CD14-positive monocyte (primary cell): ENCODE data around the gene IFT20. TPM values are rescaled to one million over a fixed set of nuclear protein-coding genes. Genes with fewer than 3 reads are reported as not detected.

Experiments
- DNase-seq, 3 donors: peaks; one replicate each; pipeline ENCODE4 v3.0.0-alpha.2; 2011 to 2022
- H2AFZ ChIP-seq: 2 replicates; pipeline ENCODE4 v1.6.0; 2012; ENCODE audit warnings: mild to moderate bottlenecking, low read depth, low read length, inconsistent platforms; ENCODE audit not compliant: insufficient read depth, poor library complexity, severe bottlenecking
- H3K27ac ChIP-seq, 2 donors: 1 replicate in 1 of 2; 2 replicates in 1 of 2; pipeline ENCODE4 v1.5.1; 2012 to 2013; ENCODE audit warnings: low read length in 2 of 2, control low read depth in 1 of 2, inconsistent platforms in 1 of 2, low read depth in 1 of 2, mild to moderate bottlenecking in 1 of 2
- H3K27me3 ChIP-seq, 2 donors: one replicate each; pipeline versions ENCODE4 v1.6.0 to v1.6.1; 2011 to 2013; ENCODE audit warnings: low read length in 2 of 2; ENCODE audit not compliant: control insufficient read depth in 2 of 2, insufficient read depth in 2 of 2
- H3K36me3 ChIP-seq, 2 donors: replicated peaks in 1 of 2; 1 replicate in 1 of 2; 2 replicates in 1 of 2; pipeline versions ENCODE4 v1.5.1 to v1.6.1; 2012 to 2013; ENCODE audit warnings: low read length in 2 of 2, control low read depth in 1 of 2, inconsistent platforms in 1 of 2, mild to moderate bottlenecking in 1 of 2; ENCODE audit not compliant: insufficient read depth in 2 of 2, control insufficient read depth in 1 of 2
- H3K4me1 ChIP-seq, 2 donors: 1 replicate in 1 of 2; 2 replicates in 1 of 2; pipeline versions ENCODE4 v1.5.1 to v1.6.1; 2012 to 2013; ENCODE audit warnings: low read length in 2 of 2, control low read depth in 1 of 2, inconsistent platforms in 1 of 2, mild to moderate bottlenecking in 1 of 2, moderate library complexity in 1 of 2; ENCODE audit not compliant: insufficient read depth in 2 of 2, control insufficient read depth in 1 of 2
- H3K4me2 ChIP-seq: replicated peaks from 2 replicates; pipeline ENCODE3; 2012; ENCODE audit warnings: low read length, moderate library complexity, mild to moderate bottlenecking; ENCODE audit not compliant: poor library complexity, severe bottlenecking; ENCODE audit errors: extremely low read depth
- H3K4me3 ChIP-seq, 3 experiments: fragments of 200-600 bp in 1 of 3; sonication (generic) in 1 of 3; replicated peaks in 1 of 3; 1 replicate in 2 of 3; 2 replicates in 1 of 3; pipeline ENCODE4 v1.5.1; 2011 to 2013; ENCODE audit warnings: low read length in 3 of 3, mild to moderate bottlenecking in 3 of 3, control low read depth in 2 of 3, low read depth in 2 of 3, inconsistent platforms in 1 of 3, moderate library complexity in 1 of 3
- H3K79me2 ChIP-seq: 2 replicates; pipeline ENCODE4 v1.6.0; 2012; ENCODE audit warnings: mild to moderate bottlenecking, control low read depth, inconsistent platforms, low read length, moderate library complexity; ENCODE audit not compliant: insufficient read depth
- H3K9ac ChIP-seq: 2 replicates; pipeline ENCODE4 v1.6.0; 2017; ENCODE audit warnings: low read length, mild to moderate bottlenecking; ENCODE audit not compliant: insufficient read depth, poor library complexity, severe bottlenecking
- H3K9me3 ChIP-seq, 2 donors: replicated peaks in 1 of 2; 1 replicate in 1 of 2; 2 replicates in 1 of 2; pipeline versions ENCODE4 v1.5.1 to v1.6.1; 2012 to 2013; ENCODE audit warnings: low read length in 2 of 2, control low read depth in 1 of 2; ENCODE audit not compliant: control insufficient read depth in 1 of 2, insufficient read depth in 1 of 2
- H4K20me1 ChIP-seq: 2 replicates; pipeline ENCODE4 v1.6.0; 2012; ENCODE audit warnings: mild to moderate bottlenecking, low read length, control low read depth, moderate library complexity; ENCODE audit not compliant: insufficient read depth
- H3K27ac Mint-ChIP-seq, 7 donors: one replicate each; pipeline ENCODE4 v1.8.0; 2020; ENCODE audit warnings: mild to moderate bottlenecking in 7 of 7, mixed read lengths in 7 of 7, moderate library complexity in 6 of 7, inconsistent platforms in 2 of 7
- H3K27me3 Mint-ChIP-seq, 3 donors: one replicate each; pipeline ENCODE4 v1.8.0; 2021 to 2022; ENCODE audit warnings: low read depth in 3 of 3, mild to moderate bottlenecking in 3 of 3, mixed read lengths in 3 of 3, moderate library complexity in 3 of 3, inconsistent platforms in 1 of 3
- H3K36me3 Mint-ChIP-seq, 2 donors: one replicate each; pipeline ENCODE4 v1.8.0; 2020; ENCODE audit warnings: mixed read lengths in 2 of 2, inconsistent platforms in 1 of 2, mild to moderate bottlenecking in 1 of 2
- H3K4me1 Mint-ChIP-seq: one replicate; pipeline ENCODE4 v1.8.0; 2020; ENCODE audit warnings: mild to moderate bottlenecking, mixed read lengths
- H3K4me3 Mint-ChIP-seq, 2 donors: one replicate each; pipeline ENCODE4 v1.8.0; 2020; ENCODE audit warnings: mild to moderate bottlenecking in 2 of 2, mixed read lengths in 2 of 2, moderate library complexity in 1 of 2
- H3K9me3 Mint-ChIP-seq, 7 donors: one replicate each; pipeline ENCODE4 v1.8.0; 2020 to 2022; ENCODE audit warnings: mixed read lengths in 7 of 7, mild to moderate bottlenecking in 6 of 7, moderate library complexity in 6 of 7, inconsistent platforms in 2 of 7
- WGBS: methylation state at CpG from one replicate; pipeline ENCODE4 v1.1.5; 2013; ENCODE audit warnings: missing lambda C conversion rate; ENCODE audit not compliant: insufficient coverage; 5-methylcytosine and 5-hydroxymethylcytosine counted together
- intact Hi-C, 2 donors: fragments of 100-400 bp; cut with micrococcal nuclease; formaldehyde crosslinking; loops; one replicate each; pipeline versions ENCODE4 v1.15.0 to v1.15.1; 2023
- polyA minus RNA-seq: library from RNA; depleted of rRNA, polyadenylated mRNA; stranded (reverse); fragments of >200 nt; gene quantifications from 2 replicates; pipeline ENCODE4 v1.2.3, GENCODE V29; 2012
- polyA plus RNA-seq, 3 donors: library from polyadenylated mRNA; depleted of rRNA in 1 of 3; unstranded in 2 of 3; stranded (reverse) in 1 of 3; fragments of 300-500 nt in 2 of 3; fragments of >200 nt in 1 of 3; fragmentation: Illumina TruSeq in 2 of 3; gene quantifications; 1 replicate in 2 of 3; 2 replicates in 1 of 3; pipeline ENCODE4 v1.2.3, GENCODE V29; 2012 to 2021
- total RNA-seq, 12 experiments: library from RNA in 1 of 12; stranded (reverse) in 1 of 12; fragments of 120-200 nt in 1 of 12; gene quantifications; one replicate each; pipeline ENCODE4 v1.2.4 and lab custom pipeline; 2013 to 2026; ENCODE audit warnings: mixed read lengths in 6 of 12, inconsistent platforms in 1 of 12
- TF ChIP-seq, protein P1 (sequence below): fragments of 200-600 bp; IDR thresholded peaks from one replicate; pipeline ENCODE4 v1.8.0; 2022; ENCODE audit warnings: antibody characterized with exemption, mild to moderate bottlenecking

IFT20 gene, protein sequence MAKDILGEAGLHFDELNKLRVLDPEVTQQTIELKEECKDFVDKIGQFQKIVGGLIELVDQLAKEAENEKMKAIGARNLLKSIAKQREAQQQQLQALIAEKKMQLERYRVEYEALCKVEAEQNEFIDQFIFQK
- total RNA-seq (2013), result 58.9 TPM
- polyA plus RNA-seq (10 to 100 TPM; 61.1 to 79.1 (median 75.4) TPM), polyA minus RNA-seq (14.5 and 17.4 TPM in 2 replicates), total RNA-seq (lab: John Stamatoyannopoulos, UW) (5.4 to 33.7 (median 19.4) reads per million in 11 experiments)

DNA sequence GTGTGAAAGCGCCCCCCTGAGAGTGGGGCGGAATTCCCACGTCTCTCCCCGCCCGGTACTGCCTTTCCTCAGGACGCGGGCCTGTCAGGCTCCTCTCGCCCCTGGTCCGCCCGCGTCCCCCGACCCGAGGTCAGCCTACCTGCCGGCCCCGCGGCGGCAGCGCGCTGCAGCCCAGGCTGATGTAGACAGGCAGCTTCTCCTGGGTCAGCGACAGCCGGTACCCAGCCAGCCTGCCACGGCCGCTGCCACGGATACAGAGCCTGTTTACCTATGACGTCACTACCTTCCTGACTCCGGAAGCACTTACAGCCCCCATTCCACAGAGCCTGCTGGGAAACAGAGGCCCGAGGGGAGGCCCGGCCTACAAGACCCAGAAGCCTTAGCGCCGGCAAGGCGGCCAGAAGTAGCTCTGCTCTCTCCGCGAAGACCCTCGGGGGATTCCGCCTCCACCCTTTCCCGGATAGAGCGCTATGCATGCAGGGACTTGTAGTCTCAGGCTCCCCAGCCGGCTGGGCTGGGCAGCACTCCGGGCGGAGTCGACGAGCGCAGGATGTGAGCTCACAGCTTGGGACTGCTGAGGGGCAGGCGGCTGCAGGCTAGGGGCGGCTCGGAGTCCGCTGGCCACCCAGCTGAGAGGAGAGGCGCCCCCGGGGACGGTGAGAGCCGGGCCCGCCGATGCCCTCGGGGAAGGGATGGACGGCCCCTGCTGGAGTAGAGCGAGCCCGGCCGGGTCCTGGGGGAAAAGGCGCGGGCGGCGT lies at the start of gene IFT20, which contains the start of gene TNFAIP1:
TSS of gene IFT20 (minus strand) at position 272 of the 758 bp plus-strand sequence. CDS start 3,487 bp downstream, outside the sequence.
TSS of gene TNFAIP1 (plus strand) at position 561 of the 758 bp plus-strand sequence. CDS start 3,761 bp downstream, outside the sequence.
- TF ChIP-seq, protein P1, sequence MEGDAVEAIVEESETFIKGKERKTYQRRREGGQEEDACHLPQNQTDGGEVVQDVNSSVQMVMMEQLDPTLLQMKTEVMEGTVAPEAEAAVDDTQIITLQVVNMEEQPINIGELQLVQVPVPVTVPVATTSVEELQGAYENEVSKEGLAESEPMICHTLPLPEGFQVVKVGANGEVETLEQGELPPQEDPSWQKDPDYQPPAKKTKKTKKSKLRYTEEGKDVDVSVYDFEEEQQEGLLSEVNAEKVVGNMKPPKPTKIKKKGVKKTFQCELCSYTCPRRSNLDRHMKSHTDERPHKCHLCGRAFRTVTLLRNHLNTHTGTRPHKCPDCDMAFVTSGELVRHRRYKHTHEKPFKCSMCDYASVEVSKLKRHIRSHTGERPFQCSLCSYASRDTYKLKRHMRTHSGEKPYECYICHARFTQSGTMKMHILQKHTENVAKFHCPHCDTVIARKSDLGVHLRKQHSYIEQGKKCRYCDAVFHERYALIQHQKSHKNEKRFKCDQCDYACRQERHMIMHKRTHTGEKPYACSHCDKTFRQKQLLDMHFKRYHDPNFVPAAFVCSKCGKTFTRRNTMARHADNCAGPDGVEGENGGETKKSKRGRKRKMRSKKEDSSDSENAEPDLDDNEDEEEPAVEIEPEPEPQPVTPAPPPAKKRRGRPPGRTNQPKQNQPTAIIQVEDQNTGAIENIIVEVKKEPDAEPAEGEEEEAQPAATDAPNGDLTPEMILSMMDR, result no peak
- Mint-ChIP-seq H3K36me3 (peaks cover 34 to 35% of the 10 kb centered on the region in 2 donors), H3K9me3 (no peaks in the 10 kb centered on the region), H3K27me3 (peaks cover 0 to 1% (median 0%) of the 10 kb centered on the region in 3 donors), H3K4me3 (peak within 1 kb of the TSS; percentile 93 to 96), H3K27ac (peak within 1 kb of the TSS; percentile 92 to 98 (median 96)), H3K4me1 (peaks cover 40% of the 10 kb centered on the region)
- Histone ChIP-seq H3K4me2 (peak within 1 kb of the TSS; percentile 96), H2AFZ (peak within 1 kb of the TSS; percentile 94), H3K27ac (peak within 1 kb of the TSS; percentile 57 to 96), H3K27me3 (no peaks in the 10 kb centered on the region), H3K79me2 (peaks cover 71% of the 10 kb centered on the region), H4K20me1 (peaks cover 13% of the 10 kb centered on the region), H3K9me3 (no peaks in the 10 kb centered on the region), H3K9ac (peak within 1 kb of the TSS; percentile 83), H3K4me3 (peak within 1 kb of the TSS; percentile 62 to 93 (median 76)), H3K4me1 (peaks cover 31 to 36% of the 10 kb centered on the region in 2 donors), H3K36me3 (peaks cover 20 to 31% of the 10 kb centered on the region in 2 donors)
- under 1% methylated on average over 62 of the region's 62 CpGs for WGBS
- DNase-seq, result peak; percentile 99 to 100 (median 99)
- intact Hi-C loops, result loop anchor here (1.0 to 10.0 kb wide), 5 partner anchors 15 to 617 kb away; partner anchors contain the start of genes POLDIP2 (in 2 of the 2), ALDOC (in 1 of the 2), NLK (in 1 of the 2) and PHF12 (in 1 of the 2)

DNA sequence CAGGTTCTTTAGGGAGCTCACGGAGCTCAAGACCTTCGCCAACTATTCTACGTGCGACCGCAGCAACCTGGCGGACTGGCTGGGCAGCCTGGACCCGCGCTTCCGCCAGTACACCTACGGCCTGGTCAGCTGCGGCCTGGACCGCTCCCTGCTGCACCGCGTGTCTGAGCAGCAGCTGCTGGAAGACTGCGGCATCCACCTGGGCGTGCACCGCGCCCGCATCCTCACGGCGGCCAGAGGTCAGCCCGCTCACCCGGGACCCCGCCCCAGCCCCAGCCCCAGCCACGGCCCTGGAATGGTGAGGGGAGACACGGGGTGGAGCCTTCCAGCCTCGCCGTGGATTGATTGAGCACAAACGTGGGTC lies 49.7 kb upstream of the IFT20 start:
- 2% methylated on average over 29 of the region's 29 CpGs for WGBS
- H3K79me2 ChIP-seq, result no peaks in the 10 kb centered on the region
- peaks cover 0 to 5% (median 0%) of the 10 kb centered on the region in 7 donors for H3K9me3 Mint-ChIP-seq
- TF ChIP-seq, protein P1, result no peak
- peaks cover 20 to 48% (median 29%) of the 10 kb centered on the region in 3 donors for H3K27me3 Mint-ChIP-seq
- DNase-seq, result no peak
- H3K4me3 ChIP-seq, result peak overlapping the region; percentile 61 to 97 (median 72)
- peak overlapping the region; percentile 99 for H3K4me2 ChIP-seq
- peaks cover 9 to 13% of the 10 kb centered on the region in 2 donors for H3K36me3 ChIP-seq
- H3K27me3 ChIP-seq, result peaks cover 12 to 22% of the 10 kb centered on the region in 2 donors
- peak overlapping the region; percentile 95 for H3K4me3 Mint-ChIP-seq
- intact Hi-C loops, result no loop called here
- H3K36me3 Mint-ChIP-seq, result peaks cover 20 to 32% of the 10 kb centered on the region in 2 donors
- H2AFZ ChIP-seq, result peak overlapping the region; percentile 99
- no peak overlapping the region for H3K27ac ChIP-seq
- H3K4me1 Mint-ChIP-seq, result peaks cover 37% of the 10 kb centered on the region
- H3K9me3 ChIP-seq, result no peaks in the 10 kb centered on the region
- H3K27ac Mint-ChIP-seq, result peak overlapping the region in 2 of 7 donors; percentile 30 to 70
- H3K4me1 ChIP-seq, result peaks cover 20 to 30% of the 10 kb centered on the region in 2 donors
- H3K9ac ChIP-seq, result peak overlapping the region; percentile 75
- H4K20me1 ChIP-seq, result no peaks in the 10 kb centered on the region
